T47D (cell line): ENCODE data around the gene AZGP1.
"Not testable (repeated sequence)": the region's sequence is repeated elsewhere in the genome, so short reads cannot be mapped to it uniquely, and the experiment has no call there.

Experiments
- DNase-seq, 2 experiments: peaks; one replicate each; pipeline versions ENCODE4 v3.0.0 to v3.0.0-alpha.2; 2011 to 2012; ENCODE audit warnings: low read depth in 1 of 2, low spot score in 1 of 2
- JUND ChIP-seq: IDR thresholded peaks from 2 replicates; pipeline ENCODE4 v1.6.1; 2012; ENCODE audit warnings: low read depth
- in situ Hi-C: cut with HindIII; loops from 2 replicates; pipeline ENCODE4 v1.10.0; 2016; ENCODE audit warnings: low sequenced_read_pairs, low pct_unique_long_range_greater_than_20kb

Gene AZGP1

GRCh38 chr7:99975782-99976521 lies at the start of gene AZGP1:
Gene AZGP1 (minus strand): TSS chr7:99976031. CDS start chr7:99976020, 11 bp downstream.
- peak in 1 of 2 experiments; percentile 78 for DNase-seq
- TF ChIP-seq JUND, result no peak
- in situ Hi-C loops, result no loop called here

- no peak for DNase-seq
- in situ Hi-C loops, result no loop called here
- TF ChIP-seq JUND, result no peak
Measured at GRCh38 chr7:100024020-100024619, 48.3 kb upstream of the AZGP1 start.

- in situ Hi-C loops, result no loop called here
- no peak for DNase-seq
- no peak for TF ChIP-seq JUND
Measured at GRCh38 chr7:100023526-100023925, 47.7 kb upstream of the AZGP1 start.

- DNase-seq, result peak; percentile 33 to 90
Measured at GRCh38 chr7:100022621-100023020, 46.8 kb upstream of the AZGP1 start.

DNA sequence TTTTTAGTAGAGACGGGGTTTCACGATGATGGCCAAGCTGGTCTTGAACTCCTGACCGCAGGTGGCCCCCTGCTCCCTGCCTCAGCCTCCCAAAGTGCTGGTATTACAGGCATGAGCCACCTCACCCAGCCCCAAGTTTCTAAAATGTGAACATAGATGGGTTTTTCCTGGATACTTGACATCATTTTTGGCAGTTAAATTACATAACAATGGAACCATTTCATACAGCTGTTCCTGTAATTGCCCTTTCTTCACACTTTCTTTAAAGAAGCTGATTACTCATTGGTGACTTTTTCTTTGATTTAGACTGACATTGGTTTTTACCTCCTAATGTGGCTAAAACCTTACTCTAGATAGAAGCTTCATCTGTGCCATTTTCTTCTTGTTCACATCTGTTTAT lies 45.5 kb upstream of the AZGP1 start:
- in situ Hi-C loops, result no loop called here
- no peak for DNase-seq
- TF ChIP-seq JUND, result no peak

More at GRCh38 chr7:100022621-100023020, 46.8 kb upstream of the AZGP1 start:
- in situ Hi-C loops, result no loop called here
- TF ChIP-seq JUND, result no peak

- DNase-seq, result no peak
- in situ Hi-C loops, result no loop called here
- TF ChIP-seq JUND, result no peak
Measured at GRCh38 chr7:100019908-100020307, 44.1 kb upstream of the AZGP1 start.

DNA sequence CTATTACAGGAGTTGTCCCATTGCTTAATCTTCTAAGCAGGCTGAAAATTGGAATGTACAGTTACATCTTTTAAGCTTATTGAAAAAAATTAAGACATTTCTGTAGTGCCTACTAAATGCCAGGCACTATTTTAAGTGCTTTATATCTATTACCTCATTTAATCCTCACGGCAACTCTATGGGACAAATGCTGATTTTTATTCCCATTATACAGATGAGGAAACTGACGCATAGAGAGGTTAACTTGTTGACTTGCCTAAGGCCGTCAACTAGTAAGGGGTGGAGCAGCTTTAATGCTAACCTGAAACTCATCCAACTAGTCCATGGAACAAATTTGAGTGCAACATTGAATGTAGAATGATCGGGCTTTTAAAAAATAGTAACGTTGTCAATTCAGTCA lies 42.0 kb upstream of the AZGP1 start:
- TF ChIP-seq JUND, result no peak
- no peak for DNase-seq
- in situ Hi-C loops, result no loop called here

- in situ Hi-C loops, result no loop called here
Measured at GRCh38 chr7:100017300-100017699, 41.5 kb upstream of the AZGP1 start.

DNA sequence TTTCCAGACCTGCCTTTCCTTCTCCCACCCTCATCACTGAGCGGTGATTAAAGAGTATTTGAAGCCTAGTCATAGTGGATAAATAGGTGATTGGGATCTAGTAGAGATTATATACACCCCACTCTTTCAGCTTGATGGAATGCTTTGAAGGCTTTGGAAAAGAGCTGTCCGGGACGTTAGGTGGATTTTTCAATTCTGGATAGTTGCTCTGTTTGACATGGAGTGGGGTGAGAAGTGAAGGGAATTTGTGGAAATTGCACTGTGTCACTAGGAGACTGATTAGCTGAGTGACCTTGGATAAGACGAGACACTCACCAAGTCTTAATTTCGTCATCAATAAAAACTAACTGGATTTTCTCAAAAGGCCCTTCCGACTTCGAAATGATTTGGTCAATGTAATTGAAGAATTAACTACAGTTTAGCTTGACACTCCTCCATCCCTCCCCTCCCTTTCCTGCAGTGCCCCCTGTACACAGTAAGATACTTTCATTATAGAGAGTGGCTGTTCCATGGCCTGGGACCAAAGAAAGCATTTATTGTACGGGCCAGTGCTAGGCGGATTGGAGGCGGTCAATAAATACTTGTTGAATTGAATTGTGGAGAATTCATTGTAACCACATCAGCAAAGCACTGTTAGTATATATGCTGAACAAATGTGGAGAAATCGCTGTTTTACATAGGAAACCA lies 40.5 kb upstream of the AZGP1 start:
- DNase-seq, result no peak
- in situ Hi-C loops, result no loop called here
- no peak for TF ChIP-seq JUND

More at GRCh38 chr7:100017300-100017699, 41.5 kb upstream of the AZGP1 start:
- no peak for TF ChIP-seq JUND
- no peak for DNase-seq

- in situ Hi-C loops, result no loop called here
- peak; percentile 74 to 94 for DNase-seq
- TF ChIP-seq JUND, result no peak
Measured at GRCh38 chr7:100015232-100016214, 39.7 kb upstream of the AZGP1 start, which contains the start of gene ZKSCAN1. Gene ZKSCAN1 (plus strand): TSS chr7:100015596. CDS start chr7:100023507, 7,911 bp downstream.

GRCh38 chr7:100013328-100013676 lies 37.5 kb upstream of the AZGP1 start:
- no peak for TF ChIP-seq JUND
- in situ Hi-C loops, result no loop called here
- no peak for DNase-seq

DNA sequence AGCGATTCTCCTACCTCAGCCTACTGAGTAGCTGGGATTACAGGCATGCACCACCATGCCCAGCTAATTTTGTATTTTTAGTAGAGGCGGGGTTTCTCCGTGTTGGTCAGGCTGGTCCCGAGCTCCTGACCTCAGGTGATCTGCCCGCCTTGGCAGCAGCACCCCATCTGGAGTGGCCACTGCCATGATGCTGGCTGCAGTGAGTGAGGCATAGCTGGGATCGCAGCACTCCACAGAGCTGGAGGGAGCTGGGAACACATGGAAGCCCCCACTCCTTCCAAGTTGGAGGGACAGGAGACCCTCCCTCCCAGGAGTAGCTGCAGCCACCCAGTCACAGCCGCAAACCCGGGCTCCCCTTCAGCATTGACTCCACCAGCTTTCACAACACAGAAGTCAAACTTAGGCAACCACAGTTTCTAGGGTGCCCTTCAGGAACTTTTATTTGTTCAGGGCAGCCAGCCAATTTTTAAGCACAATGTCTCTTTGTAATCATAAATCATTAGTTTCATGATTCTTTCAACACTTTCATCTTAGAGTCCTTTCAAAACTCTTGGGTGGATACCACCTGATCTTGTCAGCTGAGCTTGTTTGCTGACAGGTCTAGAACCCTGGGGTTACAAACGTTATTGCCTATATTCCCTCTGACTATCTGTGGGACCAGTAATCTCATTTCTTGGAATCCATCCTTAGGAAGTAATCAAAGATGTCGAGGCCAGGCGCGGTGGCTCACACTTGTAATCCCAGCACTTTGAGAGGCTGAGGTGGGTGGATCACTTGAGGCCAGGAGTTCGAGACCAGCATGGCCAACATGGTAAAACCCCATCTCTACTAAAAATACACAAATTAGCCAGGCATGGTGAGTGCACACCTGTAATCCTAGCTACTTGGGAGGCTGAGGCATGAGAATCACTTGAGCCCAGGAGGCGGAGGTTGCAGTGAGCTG lies 36.8 kb upstream of the AZGP1 start:
- peak in 1 of 2 experiments; percentile 26 for DNase-seq
- in situ Hi-C loops, result not testable (repeated sequence)
